Thoracic aorta (tissue), 2 donors: ENCODE results near the gene SIPA1L2. TPM values are rescaled to one million over a fixed set of nuclear protein-coding genes. Genes with fewer than 3 reads are reported as not detected.

ENCODE experiments used
- ATAC-seq: fragments of 150-250 bp; one replicate; pipeline ENCODE4 v1.8.0; 2017; ENCODE audit warnings: low read depth; ENCODE audit not compliant: insufficient number of reproducible peaks, low FRiP score
- DNase-seq: peaks from one replicate; pipeline ENCODE4 v3.0.0-alpha.2; 2020; ENCODE audit warnings: low spot score
- H3K27ac ChIP-seq, 2 donors: fragments of 200-600 bp; sonication (generic); 1 replicate in 1 of 2; 2 replicates in 1 of 2; pipeline ENCODE4 v1.5.1; 2016; ENCODE audit warnings: mild to moderate bottlenecking in 2 of 2, moderate library complexity in 2 of 2
- H3K27me3 ChIP-seq: fragments of 200-600 bp; sonication (generic); replicated peaks from 2 replicates; pipeline ENCODE4 v1.6.0; 2016; ENCODE audit warnings: mild to moderate bottlenecking; ENCODE audit not compliant: insufficient read depth
- H3K36me3 ChIP-seq: fragments of 200-600 bp; sonication (generic); one replicate; pipeline ENCODE4 v1.5.1; 2016
- H3K4me1 ChIP-seq, 2 donors: fragments of 200-600 bp; sonication (generic); 1 replicate in 1 of 2; 2 replicates in 1 of 2; pipeline versions ENCODE4 v1.5.1 to v1.6.0; 2016; ENCODE audit warnings: low read depth in 2 of 2, mild to moderate bottlenecking in 1 of 2; ENCODE audit not compliant: control insufficient read depth in 1 of 2
- H3K4me3 ChIP-seq: fragments of 200-600 bp; sonication (generic); 2 replicates; pipeline ENCODE4 v1.5.1; 2016; ENCODE audit warnings: mild to moderate bottlenecking
- H3K9me3 ChIP-seq: fragments of 200-600 bp; sonication (generic); 2 replicates; pipeline ENCODE4 v1.5.1; 2016
- CTCF ChIP-seq: fragments of 200-600 bp; sonication (generic); IDR thresholded peaks from one replicate; pipeline ENCODE4 v1.5.1; 2019; ENCODE audit warnings: antibody characterized with exemption
- total RNA-seq, 2 donors: library from RNA; depleted of rRNA; stranded (reverse); fragments of >200 nt; gene quantifications; one replicate each; pipeline versions ENCODE4 v1.1.0 to v1.2.3, GENCODE V29; 2016

The SIPA1L2 gene
- total RNA-seq, 2 donors from 2014 or later = 13.0 to 20.4 TPM

- no peak for DNase-seq
- no peaks in the 10 kb centered on the region for H3K36me3 ChIP-seq
- peaks cover 0 to 9% of the 10 kb centered on the region in 2 donors for H3K4me1 ChIP-seq
- H3K9me3 ChIP-seq = no peaks in the 10 kb centered on the region
- H3K27ac ChIP-seq = no peak overlapping the region
- ATAC-seq = no peak
- H3K27me3 ChIP-seq = no peaks in the 10 kb centered on the region
- TF ChIP-seq CTCF = no peak
- no peak overlapping the region for H3K4me3 ChIP-seq
Measured at GRCh38 chr1:232594768-232595698, 34.9 kb downstream of the SIPA1L2 start.

GRCh38 chr1:232593717-232594502 lies 36.0 kb downstream of the SIPA1L2 start:
- H3K36me3 ChIP-seq = no peaks in the 10 kb centered on the region
- H3K4me1 ChIP-seq = no peaks in the 10 kb centered on the region
- ATAC-seq (no peak), DNase-seq (no peak)
- H3K4me3 ChIP-seq = no peak overlapping the region
- H3K27me3 ChIP-seq = no peaks in the 10 kb centered on the region
- H3K9me3 ChIP-seq = no peaks in the 10 kb centered on the region
- no peak overlapping the region for H3K27ac ChIP-seq
- TF ChIP-seq CTCF = no peak

- no peaks in the 10 kb centered on the region for H3K27me3 ChIP-seq
Measured at GRCh38 chr1:232591344-232591743, 38.6 kb downstream of the SIPA1L2 start.

GRCh38 chr1:232590744-232591082 lies 39.2 kb downstream of the SIPA1L2 start:
- DNase-seq (no peak), ATAC-seq (no peak)
- no peak overlapping the region for H3K27ac ChIP-seq
- TF ChIP-seq CTCF = no peak
- no peaks in the 10 kb centered on the region for H3K9me3 ChIP-seq
- H3K36me3 ChIP-seq = no peaks in the 10 kb centered on the region
- H3K4me3 ChIP-seq = no peak overlapping the region
- no peaks in the 10 kb centered on the region for H3K4me1 ChIP-seq
- H3K27me3 ChIP-seq = no peaks in the 10 kb centered on the region

More at GRCh38 chr1:232591344-232591743, 38.6 kb downstream of the SIPA1L2 start:
- H3K4me1 ChIP-seq = no peaks in the 10 kb centered on the region
- no peak overlapping the region for H3K4me3 ChIP-seq
- DNase-seq (no peak), ATAC-seq (no peak)
- H3K9me3 ChIP-seq = no peaks in the 10 kb centered on the region
- H3K27ac ChIP-seq = peak overlapping the region in 1 of 2 donors; percentile 10
- no peak for TF ChIP-seq CTCF
- H3K36me3 ChIP-seq = no peaks in the 10 kb centered on the region
